ENCODE results near the gene ABR.

GRCh38 chr17:964876-965275, 214.9 kb downstream of the ABR start:
- TF ChIP-seq TAF1 (IDR thresholded peaks at IDR 0.05; ENCODE audit: low read depth) (no peak), CTCF (IDR thresholded peaks at IDR 0.05; ENCODE audit: poor library complexity, severe bottlenecking) (no peak), RAD21 (conservative IDR thresholded peaks at IDR 0.05) (no peak), EP300 (conservative IDR thresholded peaks at IDR 0.05; ENCODE audit: poor library complexity, severe bottlenecking) (no peak), REST (IDR thresholded peaks at IDR 0.05; ENCODE audit: borderline replicate concordance) (no peak), EZH2 (IDR thresholded peaks at IDR 0.05; ENCODE audit: borderline replicate concordance, insufficient read depth, low read length, poor library complexity, severe bottlenecking) (no peak), POLR2AphosphoS5 (IDR thresholded peaks at IDR 0.05) (no peak), SMC3 (conservative IDR thresholded peaks at IDR 0.05; ENCODE audit: poor library complexity) (no peak), MXI1 (conservative IDR thresholded peaks at IDR 0.05; ENCODE audit: poor library complexity, severe bottlenecking) (no peak)
